Endometrium (tissue), 2 donors: Measurements from ENCODE around the gene ELMO3.

ENCODE experiments used
- FAIRE-seq: peaks from 2 replicates; lab custom pipeline; 2012; peaks lifted over from hg19 to GRCh38; lab: Jason Lieb, UNC
- donor health status: control.
- donor health status: control.

The ELMO3 gene, protein sequence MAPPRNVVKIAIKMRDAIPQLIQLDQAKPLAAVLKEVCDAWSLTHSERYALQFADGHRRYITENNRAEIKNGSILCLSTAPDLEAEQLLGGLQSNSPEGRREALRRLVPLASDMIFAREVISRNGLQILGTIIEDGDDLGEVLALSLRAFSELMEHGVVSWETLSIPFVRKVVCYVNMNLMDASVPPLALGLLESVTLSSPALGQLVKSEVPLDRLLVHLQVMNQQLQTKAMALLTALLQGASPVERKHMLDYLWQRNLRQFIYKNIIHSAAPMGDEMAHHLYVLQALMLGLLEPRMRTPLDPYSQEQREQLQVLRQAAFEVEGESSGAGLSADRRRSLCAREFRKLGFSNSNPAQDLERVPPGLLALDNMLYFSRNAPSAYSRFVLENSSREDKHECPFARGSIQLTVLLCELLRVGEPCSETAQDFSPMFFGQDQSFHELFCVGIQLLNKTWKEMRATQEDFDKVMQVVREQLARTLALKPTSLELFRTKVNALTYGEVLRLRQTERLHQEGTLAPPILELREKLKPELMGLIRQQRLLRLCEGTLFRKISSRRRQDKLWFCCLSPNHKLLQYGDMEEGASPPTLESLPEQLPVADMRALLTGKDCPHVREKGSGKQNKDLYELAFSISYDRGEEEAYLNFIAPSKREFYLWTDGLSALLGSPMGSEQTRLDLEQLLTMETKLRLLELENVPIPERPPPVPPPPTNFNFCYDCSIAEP

GRCh38 chr16:67199011-67199807 lies at the start of gene ELMO3:
ELMO3 (plus strand) TSS chr16:67199131; CDS start chr16:67199327, 196 bp downstream.
- no peak for FAIRE-seq

GRCh38 chr16:67149276-67150046 lies 49.5 kb upstream of the ELMO3 start:
- no peak for FAIRE-seq

DNA sequence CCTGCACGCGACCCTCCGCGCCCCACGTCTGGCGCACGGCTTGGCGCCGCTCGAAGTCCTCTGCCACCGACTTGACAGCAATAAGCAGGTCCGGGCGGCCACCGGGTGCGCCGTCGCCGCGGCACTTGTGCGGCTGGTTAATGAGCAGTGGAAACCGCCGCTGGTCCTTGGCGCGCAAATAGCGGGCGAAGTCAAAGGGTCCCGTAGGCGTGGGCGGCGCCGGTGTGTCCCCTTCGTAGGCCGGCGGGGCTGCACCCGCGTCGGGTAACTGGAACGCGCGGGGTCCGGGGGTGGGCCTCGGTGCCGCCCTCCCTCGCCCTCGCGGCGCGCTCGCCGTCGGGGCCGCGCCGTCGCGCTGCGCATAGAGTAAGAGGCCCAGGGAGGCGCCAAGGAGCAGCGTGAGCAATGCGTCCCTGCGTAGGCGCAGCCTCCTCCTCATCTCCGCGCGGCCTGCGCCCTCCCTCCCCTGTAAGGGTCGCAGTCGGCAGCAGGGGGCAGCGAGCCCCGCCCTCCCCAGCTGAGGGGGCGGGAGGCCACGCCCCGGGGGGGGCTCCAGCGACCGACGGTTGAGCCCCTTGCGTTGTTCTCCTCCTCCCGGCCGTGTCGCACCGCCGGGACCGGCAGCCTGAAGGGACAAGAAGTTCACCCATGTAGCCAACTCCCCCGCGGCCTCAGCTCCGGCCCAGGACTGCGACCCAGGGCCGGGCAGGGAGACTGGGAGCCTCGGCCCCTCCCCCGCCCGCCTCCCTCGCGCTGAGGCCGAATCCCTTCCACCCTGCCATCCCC lies 48.7 kb upstream of the ELMO3 start:
- no peak for FAIRE-seq

DNA sequence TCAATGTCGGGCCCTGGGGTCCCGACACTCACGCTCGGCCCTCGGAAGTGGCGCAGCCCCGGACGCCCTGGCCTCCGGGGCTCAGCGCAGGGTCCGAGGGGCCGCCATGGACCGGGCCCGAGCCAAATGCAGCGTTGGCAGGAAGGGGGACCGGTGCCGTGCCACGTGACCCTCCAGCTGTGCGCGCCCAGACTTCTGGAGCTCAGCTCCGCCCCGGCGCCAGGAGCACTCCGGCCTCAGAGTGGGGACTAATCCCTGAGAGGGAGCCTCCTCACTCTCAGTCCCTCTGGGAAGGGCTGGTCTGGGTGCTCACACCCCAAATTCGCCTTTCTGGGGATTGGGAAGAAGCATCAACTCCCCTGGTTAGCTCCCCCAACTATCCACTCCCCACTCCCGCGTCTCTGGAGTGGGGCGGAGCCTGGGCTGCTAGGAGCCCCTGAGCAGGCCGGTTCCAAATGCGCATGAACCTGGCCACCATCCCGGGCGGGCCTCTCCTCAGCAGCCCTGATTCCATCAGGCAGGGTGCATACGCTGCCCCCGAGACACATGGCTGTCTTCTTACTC lies 48.0 kb upstream of the ELMO3 start, which contains the start of gene B3GNT9:
Gene B3GNT9, minus strand, starts transcription at position 166 of the 564 bp plus-strand sequence. CDS start 513 bp downstream, outside the sequence.
- FAIRE-seq, result no peak

DNA sequence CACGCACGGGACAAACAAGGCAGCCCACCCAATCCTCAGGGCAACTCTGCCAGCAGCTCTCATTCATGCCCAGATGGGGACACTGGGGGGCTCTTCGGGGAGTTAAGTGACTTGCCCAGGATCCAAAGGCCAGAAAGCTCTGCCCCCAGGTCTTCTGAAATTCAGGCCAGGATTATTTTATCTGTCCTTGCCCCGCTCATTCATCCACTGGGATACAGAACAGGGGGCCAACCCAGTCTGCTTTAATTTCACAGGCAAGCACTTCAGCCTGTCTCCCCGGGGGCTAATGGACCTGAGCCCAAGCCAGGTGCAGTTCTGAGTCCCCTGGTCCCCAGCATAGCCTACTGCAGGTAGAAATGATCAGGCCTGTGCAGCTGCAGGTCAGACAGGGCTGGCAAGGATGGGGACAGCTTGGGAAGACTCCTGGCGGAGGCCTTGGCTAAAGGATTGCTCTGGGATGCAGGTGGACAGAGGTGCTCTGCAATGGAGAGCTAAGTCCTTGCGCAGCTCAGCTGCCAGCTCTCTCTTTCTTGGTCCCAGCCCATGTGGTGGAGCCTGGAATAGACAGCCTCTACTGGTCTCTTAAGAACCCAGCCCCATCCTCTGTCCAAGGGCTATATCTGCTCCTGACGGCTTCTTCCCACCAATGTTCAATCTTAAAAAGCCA lies 47.4 kb upstream of the ELMO3 start:
- no peak for FAIRE-seq

GRCh38 chr16:67154578-67155294 lies 44.2 kb upstream of the ELMO3 start:
- FAIRE-seq, result no peak

DNA sequence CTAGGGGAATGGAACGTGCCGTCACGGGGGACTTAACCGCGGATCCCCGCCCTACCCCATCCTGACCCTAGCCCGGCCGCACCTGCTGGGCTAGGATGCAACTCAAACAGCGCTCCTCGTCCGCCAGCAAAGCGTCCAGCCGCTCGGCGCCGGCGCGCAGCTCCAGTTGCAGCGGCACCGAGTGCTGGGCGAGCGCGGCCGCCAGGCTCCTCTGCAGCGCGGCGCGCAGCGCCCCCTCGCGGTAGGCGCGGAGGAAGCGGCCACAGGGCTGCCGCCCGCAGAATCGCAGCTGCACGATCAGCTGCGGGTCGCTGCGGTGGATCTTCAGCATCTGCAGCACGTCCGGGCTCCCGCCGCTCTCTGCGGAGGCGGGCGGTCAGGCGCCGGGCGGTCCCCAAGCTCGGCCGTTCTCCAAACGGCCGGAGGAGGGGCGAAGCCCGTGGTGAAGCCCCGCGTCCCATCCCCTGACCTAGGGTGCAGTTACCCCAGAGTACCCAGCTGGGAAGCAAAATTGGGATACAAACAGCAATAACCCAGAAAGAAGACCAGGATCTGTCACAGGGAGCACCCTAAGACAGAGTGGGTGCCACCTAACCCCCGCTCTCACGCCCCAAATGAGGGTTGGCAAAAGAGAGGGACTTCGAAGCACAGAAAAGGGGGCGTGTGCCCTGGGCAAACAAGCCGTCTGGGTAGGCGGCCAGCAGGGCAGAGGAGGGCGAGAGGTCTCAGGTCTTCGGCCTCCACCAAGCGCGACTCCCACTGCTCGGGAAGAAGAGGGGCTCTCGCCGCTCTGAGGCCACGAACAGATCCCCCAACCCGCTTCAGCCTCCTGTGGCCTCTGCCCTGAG lies 43.4 kb upstream of the ELMO3 start:
- no peak for FAIRE-seq

GRCh38 chr16:67156143-67156844 lies 42.6 kb upstream of the ELMO3 start:
- FAIRE-seq, result no peak

GRCh38 chr16:67157106-67157748 lies 41.7 kb upstream of the ELMO3 start:
- no peak for FAIRE-seq

DNA sequence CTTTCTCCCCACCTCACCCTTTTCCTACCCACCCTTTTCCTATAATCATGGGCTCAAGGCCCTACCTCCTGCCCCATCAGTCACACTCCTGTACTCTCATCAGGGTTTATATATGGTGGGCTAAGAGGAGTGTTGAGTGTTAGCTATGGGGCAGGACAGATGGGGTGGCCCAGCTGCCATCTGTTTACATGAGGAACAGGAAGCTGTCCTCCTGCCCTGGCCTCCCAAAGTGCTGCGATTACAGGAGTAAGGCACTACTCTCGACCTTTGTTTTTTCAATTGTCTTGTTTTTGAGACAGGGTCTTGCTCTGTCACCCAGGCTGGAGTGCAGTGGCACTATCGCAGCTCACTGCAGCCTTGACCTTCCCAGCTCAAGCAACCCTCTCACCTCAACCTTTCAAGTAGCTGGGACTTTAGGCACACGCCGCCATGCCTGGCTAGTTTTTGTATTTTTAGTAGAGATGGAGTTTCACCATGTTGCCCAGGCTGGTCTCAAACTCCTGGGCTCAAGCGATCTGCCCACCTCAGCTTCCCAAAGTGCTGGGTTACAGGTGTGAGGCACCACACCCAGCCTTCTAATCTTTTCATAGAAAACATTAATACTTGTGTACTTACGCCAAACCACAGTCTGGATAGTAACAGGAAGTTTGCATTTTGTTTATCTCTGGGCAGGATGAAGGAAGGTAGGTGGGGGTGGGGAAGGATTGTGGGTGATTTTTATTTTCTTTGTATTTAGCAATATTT lies 40.9 kb upstream of the ELMO3 start:
- FAIRE-seq, result no peak

- FAIRE-seq, result no peak
These were observed 40.0 kb upstream of the ELMO3 start for GRCh38 chr16:67158637-67159600.

DNA sequence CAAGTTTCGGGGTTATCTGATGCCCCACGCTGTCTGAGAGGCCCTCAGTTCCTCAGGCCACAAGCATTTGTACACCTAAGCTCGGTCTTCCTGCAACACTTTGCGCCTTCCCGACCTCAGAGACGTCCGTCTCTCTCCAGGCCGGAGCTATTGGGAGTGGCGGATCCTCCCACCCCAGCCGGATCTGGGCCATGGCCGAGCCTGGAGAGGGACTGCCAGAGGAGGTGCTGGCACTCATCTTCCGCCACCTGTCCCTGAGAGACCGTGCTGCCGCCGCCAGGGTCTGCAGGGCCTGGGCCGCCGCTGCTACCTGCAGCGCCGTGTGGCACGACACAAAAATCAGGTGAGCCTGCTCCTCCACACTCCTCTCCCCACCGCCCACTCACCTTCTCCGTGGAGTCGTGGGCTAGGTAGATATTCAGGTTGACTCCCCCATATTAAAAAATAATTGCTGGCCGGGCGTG lies 37.3 kb upstream of the ELMO3 start:
- FAIRE-seq, result no peak

DNA sequence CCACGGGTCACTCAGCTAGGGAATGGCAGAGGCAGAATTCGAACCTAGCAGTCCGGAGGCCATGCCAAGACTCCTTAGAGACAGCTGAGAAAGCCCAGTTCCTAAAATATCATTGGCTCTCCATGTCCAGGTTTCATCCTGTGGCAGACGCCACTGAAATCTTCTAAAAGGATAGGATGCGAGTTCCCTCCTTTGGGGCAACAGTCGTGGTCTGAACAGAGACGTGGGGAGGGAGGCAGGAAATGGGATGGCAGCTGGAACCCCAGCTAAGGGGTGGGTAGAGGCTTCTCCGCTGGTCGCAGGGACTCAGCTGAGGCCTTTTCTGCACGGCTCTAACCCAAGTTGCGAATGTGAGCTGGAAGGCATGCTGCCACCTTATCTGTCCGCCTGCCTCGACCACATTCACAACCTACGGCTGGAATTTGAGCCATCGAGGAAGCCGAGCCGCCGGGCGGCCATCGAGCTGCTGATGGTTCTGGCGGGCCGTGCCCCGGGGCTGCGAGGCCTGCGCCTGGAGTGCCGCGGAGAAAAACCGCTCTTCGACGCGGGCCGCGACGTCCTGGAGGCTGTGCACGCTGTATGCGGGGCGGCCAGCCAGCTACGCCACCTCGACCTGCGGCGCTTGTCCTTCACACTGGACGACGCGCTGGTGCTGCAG lies 36.3 kb upstream of the ELMO3 start:
- FAIRE-seq, result no peak

DNA sequence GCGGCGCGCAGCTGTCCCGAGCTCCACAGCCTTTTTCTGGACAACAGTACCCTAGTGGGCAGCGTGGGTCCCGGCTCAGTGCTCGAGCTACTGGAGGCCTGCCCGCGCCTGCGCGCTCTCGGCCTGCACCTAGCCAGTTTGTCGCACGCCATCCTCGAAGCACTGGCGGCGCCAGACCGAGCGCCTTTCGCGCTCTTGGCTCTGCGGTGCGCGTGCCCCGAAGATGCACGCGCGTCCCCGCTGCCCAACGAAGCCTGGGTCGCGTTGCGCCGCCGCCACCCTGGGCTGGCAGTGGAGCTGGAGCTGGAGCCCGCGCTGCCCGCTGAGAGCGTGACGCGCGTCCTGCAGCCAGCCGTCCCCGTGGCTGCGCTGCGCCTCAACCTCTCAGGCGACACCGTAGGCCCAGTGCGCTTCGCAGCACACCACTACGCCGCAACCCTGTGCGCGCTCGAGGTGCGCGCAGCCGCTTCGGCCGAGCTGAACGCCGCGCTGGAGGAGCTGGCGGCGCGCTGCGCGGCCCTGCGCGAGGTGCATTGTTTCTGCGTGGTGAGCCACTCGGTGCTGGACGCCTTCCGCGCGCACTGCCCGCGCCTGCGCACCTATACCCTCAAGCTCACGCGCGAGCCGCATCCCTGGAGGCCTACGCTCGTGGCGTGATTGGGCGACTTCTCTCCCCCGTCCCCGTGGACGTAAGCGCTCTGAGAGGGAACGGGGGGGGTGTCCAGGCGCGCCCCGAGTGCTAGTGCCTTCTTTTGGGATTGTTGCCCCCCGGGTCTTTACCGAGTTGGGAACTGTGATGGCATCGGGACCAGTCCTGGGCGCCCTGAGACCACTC lies 35.5 kb upstream of the ELMO3 start:
- FAIRE-seq, result no peak
